Thyroid gland (tissue), 4 donors: ENCODE data around the gene CCT8. TPM values are rescaled to one million over a fixed set of nuclear protein-coding genes. Genes with fewer than 3 reads are reported as not detected.

Source experiments
- DNase-seq, 2 donors: peaks; one replicate each; pipeline ENCODE4 v3.0.0-alpha.2; 2019
- H3K27ac ChIP-seq, 3 donors: fragments of 200-600 bp; sonication (generic); 1 replicate in 2 of 3; 2 replicates in 1 of 3; pipeline ENCODE4 v1.5.1; 2016 to 2019; ENCODE audit warnings: mild to moderate bottlenecking in 1 of 3, moderate library complexity in 1 of 3
- H3K27me3 ChIP-seq: fragments of 200-600 bp; sonication (generic); one replicate; pipeline ENCODE4 v1.5.1; 2019
- H3K36me3 ChIP-seq, 2 donors: fragments of 200-600 bp; sonication (generic); one replicate each; pipeline ENCODE4 v1.5.1; 2016 to 2019
- H3K4me1 ChIP-seq, 2 donors: fragments of 200-600 bp; sonication (generic); one replicate each; pipeline ENCODE4 v1.5.1; 2017 to 2019
- H3K4me3 ChIP-seq, 3 donors: fragments of 200-600 bp; sonication (generic); replicated peaks in 1 of 3; 1 replicate in 2 of 3; 2 replicates in 1 of 3; pipeline ENCODE4 v1.5.1; 2016; ENCODE audit warnings: mild to moderate bottlenecking in 1 of 3
- H3K9me3 ChIP-seq: fragments of 200-600 bp; sonication (generic); one replicate; pipeline ENCODE4 v1.5.1; 2017
- CTCF ChIP-seq, 6 experiments: fragments of 200-600 bp in 3 of 6; fragments of 450-650 bp in 3 of 6; sonication (generic) in 3 of 6; IDR thresholded peaks; one replicate each; pipeline ENCODE4 v1.5.1; 2016 to 2019; ENCODE audit warnings: antibody characterized with exemption in 6 of 6, mild to moderate bottlenecking in 2 of 6, inconsistent platforms in 1 of 6, moderate library complexity in 1 of 6
- POLR2A ChIP-seq, 2 donors: fragments of 450-650 bp; IDR thresholded peaks; one replicate each; pipeline ENCODE4 v1.6.1; 2017; ENCODE audit warnings: antibody characterized with exemption in 2 of 2, mild to moderate bottlenecking in 2 of 2, moderate library complexity in 1 of 2
- WGBS, 2 donors: methylation state at CpG; one replicate each; pipeline ENCODE4 v1.1.5; 2017; 5-methylcytosine and 5-hydroxymethylcytosine counted together
- intact Hi-C: fragments of 100-400 bp; cut with DNase I; formaldehyde crosslinking; loops from one replicate; pipeline ENCODE4 v1.15.1; 2023
- total RNA-seq, 4 donors: library from RNA; depleted of rRNA; stranded (reverse); fragments of >200 nt; gene quantifications; one replicate each; pipeline ENCODE4 v1.2.3, GENCODE V29; 2016

Gene CCT8
- total RNA-seq, 4 donors from 2014 or later: 75.4 to 99.3 (median 86.7) TPM

- no peaks in the 10 kb centered on the region for H3K27me3 ChIP-seq
- H3K4me3 ChIP-seq: no peak overlapping the region
- no peaks in the 10 kb centered on the region for H3K36me3 ChIP-seq
- H3K27ac ChIP-seq: no peak overlapping the region
- no peaks in the 10 kb centered on the region for H3K4me1 ChIP-seq
- no peaks in the 10 kb centered on the region for H3K9me3 ChIP-seq
- intact Hi-C loops: no loop called here
- DNase-seq: no peak
- TF ChIP-seq CTCF (IDR thresholded peaks at IDR 0.05) (no peak), POLR2A (IDR thresholded peaks at IDR 0.05) (no peak)
- WGBS, 2 donors: 67 to 72% methylated on average over 5 of the region's 5 CpGs
Measured at GRCh38 chr21:29114765-29115500, 41.5 kb upstream of the CCT8 start.

GRCh38 chr21:29105218-29105617 lies 31.8 kb upstream of the CCT8 start:
- TF ChIP-seq POLR2A (IDR thresholded peaks at IDR 0.05): no peak
- no peak for TF ChIP-seq CTCF (IDR thresholded peaks at IDR 0.05)
- Histone ChIP-seq H3K4me1 (no peaks in the 10 kb centered on the region), H3K27me3 (no peaks in the 10 kb centered on the region), H3K9me3 (no peaks in the 10 kb centered on the region), H3K27ac (no peak overlapping the region), H3K4me3 (no peak overlapping the region), H3K36me3 (no peaks in the 10 kb centered on the region)
- DNase-seq: no peak
- WGBS, 2 donors: 84 to 87% methylated on average over 3 of the region's 3 CpGs
- intact Hi-C loops: no loop called here

GRCh38 chr21:29104239-29104708 lies 30.8 kb upstream of the CCT8 start:
- no peak for TF ChIP-seq CTCF (IDR thresholded peaks at IDR 0.05)
- no peak for TF ChIP-seq POLR2A (IDR thresholded peaks at IDR 0.05)
- intact Hi-C loops: no loop called here
- no peak overlapping the region for H3K4me3 ChIP-seq
- no peaks in the 10 kb centered on the region for H3K36me3 ChIP-seq
- no peak overlapping the region for H3K27ac ChIP-seq
- no peaks in the 10 kb centered on the region for H3K27me3 ChIP-seq
- WGBS, 2 donors: 65 to 66% methylated on average over 7 of the region's 7 CpGs
- DNase-seq: no peak
- H3K9me3 ChIP-seq: no peaks in the 10 kb centered on the region
- H3K4me1 ChIP-seq: no peaks in the 10 kb centered on the region

GRCh38 chr21:29102791-29103257 lies 29.4 kb upstream of the CCT8 start:
- no peaks in the 10 kb centered on the region for H3K9me3 ChIP-seq
- no peak for DNase-seq
- TF ChIP-seq CTCF (IDR thresholded peaks at IDR 0.05): no peak
- no peak for TF ChIP-seq POLR2A (IDR thresholded peaks at IDR 0.05)
- intact Hi-C loops: no loop called here
- no peaks in the 10 kb centered on the region for H3K36me3 ChIP-seq
- 94% methylated on average over 2 of the region's 2 CpGs; no CpG with 5 or more reads in 1 of the 2 donors for WGBS, 2 donors
- no peaks in the 10 kb centered on the region for H3K27me3 ChIP-seq
- no peak overlapping the region for H3K4me3 ChIP-seq
- no peak overlapping the region for H3K27ac ChIP-seq
- no peaks in the 10 kb centered on the region for H3K4me1 ChIP-seq

GRCh38 chr21:29098156-29098555 lies 24.7 kb upstream of the CCT8 start:
- Histone ChIP-seq H3K27ac (no peak overlapping the region), H3K9me3 (no peaks in the 10 kb centered on the region), H3K27me3 (no peaks in the 10 kb centered on the region), H3K4me3 (no peak overlapping the region), H3K4me1 (no peaks in the 10 kb centered on the region), H3K36me3 (no peaks in the 10 kb centered on the region)
- intact Hi-C loops: loop anchor here (10.0 kb wide), 1 partner anchor 757 kb away; no protein-coding TSS in a partner anchor
- no peak for DNase-seq
- WGBS, 2 donors: 74 to 86% methylated on average over 2 of the region's 2 CpGs
- TF ChIP-seq CTCF (IDR thresholded peaks at IDR 0.05) (no peak), POLR2A (IDR thresholded peaks at IDR 0.05) (no peak)
